ENCODE results near the gene SHC3. TPM values are rescaled to one million over a fixed set of nuclear protein-coding genes. Genes with fewer than 3 reads are reported as not detected.

The SHC3 gene
- total and polyA plus RNA-seq, 2 experiments from 2014 or later, result 1.3 to 2.9 TPM

GRCh38 chr9:89145097-89145496, 33.5 kb downstream of the SHC3 start:
- TF ChIP-seq CTCF (conservative IDR thresholded peaks at IDR 0.05; ENCODE audit: low read depth in 2 of 2), result no peak
- no peak for TF ChIP-seq ETS1 (IDR thresholded peaks at IDR 0.05)
- no peak for TF ChIP-seq ZNF331 (CRISPR knock-in tag; IDR thresholded peaks at IDR 0.05; ENCODE audit: low read depth)
- no peak for TF ChIP-seq POLR2AphosphoS5 (IDR thresholded peaks at IDR 0.05; ENCODE audit: low read depth)
- no peak for TF ChIP-seq CREB1 (CRISPR knock-in tag; IDR thresholded peaks at IDR 0.05; ENCODE audit: low read depth)
- TF ChIP-seq STAT1 (IDR thresholded peaks at IDR 0.05; ENCODE audit: unreplicated experiment), result no peak
- TF ChIP-seq EZH2 (IDR thresholded peaks at IDR 0.05; ENCODE audit: low read depth, unreplicated experiment), result no peak
- no peak for DNase-seq (ENCODE audit: low spot score)
- H3K79me2 ChIP-seq (replicated peaks; ENCODE audit: insufficient read depth), result no peaks in the 10 kb centered on the region
- no peak overlapping the region for H3K27ac Mint-ChIP-seq
- no peaks in the 10 kb centered on the region for H3K36me3 ChIP-seq (ENCODE audit: insufficient read depth)
- H3K4me1 Mint-ChIP-seq, result peaks cover 42% of the 10 kb centered on the region
- H3K27me3 ChIP-seq (ENCODE audit: insufficient read depth), result no peaks in the 10 kb centered on the region
- no peaks in the 10 kb centered on the region for H4K20me1 ChIP-seq (replicated peaks; ENCODE audit: insufficient read depth)
- H3K4me3 Mint-ChIP-seq, result no peak overlapping the region
- H3K27me3 Mint-ChIP-seq (ENCODE audit: insufficient read depth, low read depth, poor library complexity), result no peaks in the 10 kb centered on the region
- peaks cover 4% of the 10 kb centered on the region; the same call in 1 of the 2 replicates for H3K9me2 ChIP-seq (ENCODE audit: insufficient read depth)
- no peak for ATAC-seq
- no peak overlapping the region for H3K4me2 ChIP-seq
- no peaks in the 10 kb centered on the region for H3K36me3 Mint-ChIP-seq (ENCODE audit: low read depth)
- no peaks in the 10 kb centered on the region for H3K9me3 Mint-ChIP-seq
- H3K4me3 ChIP-seq, result no peak overlapping the region
- no peaks in the 10 kb centered on the region for H3F3A ChIP-seq (replicated peaks; ENCODE audit: low read depth)
- no peak overlapping the region for H3K27ac ChIP-seq (ENCODE audit: low read depth)
- no peak overlapping the region for H2AFZ ChIP-seq
- H3K4me1 ChIP-seq (ENCODE audit: insufficient read depth), result peaks cover 22% of the 10 kb centered on the region

GRCh38 chr9:89144238-89144637, 34.4 kb downstream of the SHC3 start:
- Histone ChIP-seq H3K79me2 (replicated peaks; ENCODE audit: insufficient read depth) (no peaks in the 10 kb centered on the region), H3K4me3 (no peak overlapping the region), H2AFZ (no peak overlapping the region), H3K36me3 (ENCODE audit: insufficient read depth) (no peaks in the 10 kb centered on the region), H3K9me2 (ENCODE audit: insufficient read depth) (peaks cover 4% of the 10 kb centered on the region; the same call in 1 of the 2 replicates), H3K27ac (ENCODE audit: low read depth) (no peak overlapping the region), H3F3A (replicated peaks; ENCODE audit: low read depth) (no peaks in the 10 kb centered on the region), H3K4me1 (ENCODE audit: insufficient read depth) (peaks cover 22% of the 10 kb centered on the region), H3K4me2 (no peak overlapping the region), H4K20me1 (replicated peaks; ENCODE audit: insufficient read depth) (no peaks in the 10 kb centered on the region), H3K27me3 (ENCODE audit: insufficient read depth) (no peaks in the 10 kb centered on the region)
- no peak overlapping the region for H3K27ac Mint-ChIP-seq
- H3K9me3 Mint-ChIP-seq, result no peaks in the 10 kb centered on the region
- DNase-seq (ENCODE audit: low spot score), result peak; percentile 45
- H3K36me3 Mint-ChIP-seq (ENCODE audit: low read depth), result no peaks in the 10 kb centered on the region
- peak; percentile 88 for ATAC-seq
- H3K4me3 Mint-ChIP-seq, result no peak overlapping the region
- peaks cover 42% of the 10 kb centered on the region for H3K4me1 Mint-ChIP-seq
- H3K27me3 Mint-ChIP-seq (ENCODE audit: insufficient read depth, low read depth, poor library complexity), result no peaks in the 10 kb centered on the region
- TF ChIP-seq REST (IDR thresholded peaks at IDR 0.05; ENCODE audit: unreplicated experiment) (no peak), STAT1 (IDR thresholded peaks at IDR 0.05; ENCODE audit: unreplicated experiment) (no peak), EZH2phosphoT487 (IDR thresholded peaks at IDR 0.05; ENCODE audit: unreplicated experiment) (no peak), ZNF462 (CRISPR knock-in tag; IDR thresholded peaks at IDR 0.05) (no peak)

All from GM23338 (cell line).